C4-2B (cell line): ENCODE results near the gene TMEM39B.

Source experiments
- ZFX ChIP-seq: fragments of 450-650 bp; IDR thresholded peaks from 2 replicates; pipeline ENCODE4 v1.6.1; 2017
- TF ChIP-seq, protein P1 (sequence below): fragments of 450-650 bp; conservative IDR thresholded peaks from 2 replicates; pipeline ENCODE4 v1.5.1; 2017; ENCODE audit warnings: mild to moderate bottlenecking

DNA sequence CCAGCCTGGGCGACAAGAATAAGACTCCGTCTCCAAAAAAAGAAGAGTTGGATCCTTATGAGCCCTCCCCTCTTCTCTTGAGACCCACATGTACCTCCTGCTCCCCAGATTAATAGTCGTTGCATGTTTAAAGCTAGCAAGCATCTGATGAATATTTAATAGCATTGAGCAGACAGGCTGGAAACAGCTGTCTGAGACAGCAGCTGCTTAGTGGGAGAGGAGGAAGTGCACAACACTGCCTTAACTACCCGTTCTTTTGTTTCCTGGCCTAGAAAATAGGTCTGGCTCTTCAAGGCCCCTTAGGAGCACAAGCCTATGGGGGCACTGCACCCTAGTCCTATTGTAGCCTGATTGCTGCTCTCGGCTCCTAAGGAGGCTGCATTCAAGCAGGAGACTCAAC is 17.3 kb upstream of the TMEM39B start:
- TF ChIP-seq, protein P1, sequence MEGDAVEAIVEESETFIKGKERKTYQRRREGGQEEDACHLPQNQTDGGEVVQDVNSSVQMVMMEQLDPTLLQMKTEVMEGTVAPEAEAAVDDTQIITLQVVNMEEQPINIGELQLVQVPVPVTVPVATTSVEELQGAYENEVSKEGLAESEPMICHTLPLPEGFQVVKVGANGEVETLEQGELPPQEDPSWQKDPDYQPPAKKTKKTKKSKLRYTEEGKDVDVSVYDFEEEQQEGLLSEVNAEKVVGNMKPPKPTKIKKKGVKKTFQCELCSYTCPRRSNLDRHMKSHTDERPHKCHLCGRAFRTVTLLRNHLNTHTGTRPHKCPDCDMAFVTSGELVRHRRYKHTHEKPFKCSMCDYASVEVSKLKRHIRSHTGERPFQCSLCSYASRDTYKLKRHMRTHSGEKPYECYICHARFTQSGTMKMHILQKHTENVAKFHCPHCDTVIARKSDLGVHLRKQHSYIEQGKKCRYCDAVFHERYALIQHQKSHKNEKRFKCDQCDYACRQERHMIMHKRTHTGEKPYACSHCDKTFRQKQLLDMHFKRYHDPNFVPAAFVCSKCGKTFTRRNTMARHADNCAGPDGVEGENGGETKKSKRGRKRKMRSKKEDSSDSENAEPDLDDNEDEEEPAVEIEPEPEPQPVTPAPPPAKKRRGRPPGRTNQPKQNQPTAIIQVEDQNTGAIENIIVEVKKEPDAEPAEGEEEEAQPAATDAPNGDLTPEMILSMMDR, result no peak
- TF ChIP-seq ZFX, result no peak
